ENCODE measurements around the gene ADAMTSL3. TPM values are rescaled to one million over a fixed set of nuclear protein-coding genes. Genes with fewer than 3 reads are reported as not detected.
"Not testable (repeated sequence)": the region's sequence is repeated elsewhere in the genome, so short reads cannot be mapped to it uniquely, and the experiment has no call there.

Gene ADAMTSL3
- total and polyA plus RNA-seq, 2 donors (not counting 1 experiment from before 2014, with no cell fraction given) = 0.01 TPM; not detected in 1

- H3K4me1 ChIP-seq (ENCODE audit: control insufficient read depth in 2 of 2, insufficient read depth in 2 of 2, low read length in 2 of 2) = no peaks in the 10 kb centered on the region
- Mint-ChIP-seq H3K4me3 (no peak overlapping the region), H3K27ac (no peak overlapping the region), H3K27me3 (no peaks in the 10 kb centered on the region), H3K4me1 (no peaks in the 10 kb centered on the region), H3K9me3 (ENCODE audit: insufficient read depth) (no peaks in the 10 kb centered on the region)
- H3K4me3 ChIP-seq (ENCODE audit: control extremely low read depth in 1 of 5, extremely low read depth in 1 of 5, insufficient read depth in 1 of 5, low read depth in 2 of 5, low read length in 4 of 5) = no peak overlapping the region
- no peak overlapping the region for H3K4me2 ChIP-seq (replicated peaks; ENCODE audit: low read depth, low read length, poor library complexity, severe bottlenecking)
- H3K9me3 ChIP-seq (ENCODE audit: control extremely low read depth in 1 of 3, control insufficient read depth in 2 of 3, insufficient read depth in 1 of 3, low read length in 2 of 3) = peaks cover 0 to 8% (median 0%) of the 10 kb centered on the region in 3 donors
- H4K20me1 ChIP-seq (ENCODE audit: control insufficient read depth, insufficient read depth, low read length, poor library complexity, severe bottlenecking) = no peaks in the 10 kb centered on the region
- 82% methylated on average over 4 of the region's 5 CpGs for WGBS (ENCODE audit: insufficient coverage)
- no peak for TF ChIP-seq EZH2 (IDR thresholded peaks at IDR 0.05; ENCODE audit: borderline replicate concordance, insufficient read depth, low read depth, low read length, poor library complexity, severe bottlenecking)
- TF ChIP-seq CTCF (IDR thresholded peaks at IDR 0.05) = no peak
- no peaks in the 10 kb centered on the region for H3K79me2 ChIP-seq (ENCODE audit: control insufficient read depth, insufficient read depth, low read length)
- ATAC-seq (ENCODE audit: low read depth) (no peak), DNase-seq (no peak)
- H2AFZ ChIP-seq (ENCODE audit: insufficient read depth, low read depth, low read length, poor library complexity, severe bottlenecking) = no peak overlapping the region
- intact Hi-C loops (cut with micrococcal nuclease) = no loop called here
- POLR2A ChIA-PET = no interaction called here
- H3K9ac ChIP-seq (ENCODE audit: low read length) = no peak overlapping the region
- CTCF ChIA-PET = no interaction called here
- no peaks in the 10 kb centered on the region for H3K27me3 ChIP-seq (replicated peaks in 1 of 4; ENCODE audit: control extremely low read depth in 1 of 4, control insufficient read depth in 3 of 4, insufficient read depth in 4 of 4, low read length in 3 of 4)
- no peak overlapping the region for H3K27ac ChIP-seq (ENCODE audit: low read length in 2 of 2)
- no peaks in the 10 kb centered on the region for H3K36me3 ChIP-seq (replicated peaks in 1 of 2; ENCODE audit: control extremely low read depth in 1 of 2, control insufficient read depth in 1 of 2, extremely low read depth in 1 of 2, insufficient read depth in 2 of 2, low read length in 1 of 2)
Measured at GRCh38 chr15:83747718-83748110, 93.8 kb downstream of the ADAMTSL3 start.

- Histone ChIP-seq H4K20me1 (ENCODE audit: control insufficient read depth, insufficient read depth, low read length, poor library complexity, severe bottlenecking) (no peaks in the 10 kb centered on the region), H3K79me2 (ENCODE audit: control insufficient read depth, insufficient read depth, low read length) (no peaks in the 10 kb centered on the region), H3K27me3 (replicated peaks in 1 of 4; ENCODE audit: control extremely low read depth in 1 of 4, control insufficient read depth in 3 of 4, insufficient read depth in 4 of 4, low read length in 3 of 4) (no peaks in the 10 kb centered on the region), H3K36me3 (replicated peaks in 1 of 2; ENCODE audit: control extremely low read depth in 1 of 2, control insufficient read depth in 1 of 2, extremely low read depth in 1 of 2, insufficient read depth in 2 of 2, low read length in 1 of 2) (no peaks in the 10 kb centered on the region), H3K9ac (ENCODE audit: low read length) (no peak overlapping the region), H3K4me1 (ENCODE audit: control insufficient read depth in 2 of 2, insufficient read depth in 2 of 2, low read length in 2 of 2) (no peaks in the 10 kb centered on the region), H3K4me3 (ENCODE audit: control extremely low read depth in 1 of 5, extremely low read depth in 1 of 5, insufficient read depth in 1 of 5, low read depth in 2 of 5, low read length in 4 of 5) (no peak overlapping the region), H3K27ac (ENCODE audit: low read length in 2 of 2) (no peak overlapping the region), H2AFZ (ENCODE audit: insufficient read depth, low read depth, low read length, poor library complexity, severe bottlenecking) (no peak overlapping the region), H3K9me3 (ENCODE audit: control extremely low read depth in 1 of 3, control insufficient read depth in 2 of 3, insufficient read depth in 1 of 3, low read length in 2 of 3) (peaks cover 0 to 9% (median 0%) of the 10 kb centered on the region in 3 donors), H3K4me2 (replicated peaks; ENCODE audit: low read depth, low read length, poor library complexity, severe bottlenecking) (no peak overlapping the region)
- ATAC-seq (ENCODE audit: low read depth) (no peak), DNase-seq (no peak)
- WGBS (ENCODE audit: insufficient coverage) = 93% methylated on average over 5 of the region's 6 CpGs
- Mint-ChIP-seq H3K4me3 (no peak overlapping the region), H3K9me3 (ENCODE audit: insufficient read depth) (peaks cover 7% of the 10 kb centered on the region), H3K27ac (no peak overlapping the region), H3K27me3 (no peaks in the 10 kb centered on the region), H3K4me1 (no peaks in the 10 kb centered on the region)
- ChIA-PET POLR2A (no interaction called here), CTCF (no interaction called here)
- TF ChIP-seq EZH2 (IDR thresholded peaks at IDR 0.05; ENCODE audit: borderline replicate concordance, insufficient read depth, low read depth, low read length, poor library complexity, severe bottlenecking) (no peak), CTCF (IDR thresholded peaks at IDR 0.05) (no peak)
- intact Hi-C loops (cut with micrococcal nuclease) = no loop called here
Measured at GRCh38 chr15:83753872-83754493, 100.1 kb downstream of the ADAMTSL3 start.

GRCh38 chr15:83757291-83757690, 103.4 kb downstream of the ADAMTSL3 start:
- intact Hi-C loops (cut with micrococcal nuclease); H3K4me3 ChIP-seq (ENCODE audit: control extremely low read depth in 1 of 5, extremely low read depth in 1 of 5, insufficient read depth in 1 of 5, low read depth in 2 of 5, low read length in 4 of 5); H3K27me3 ChIP-seq (replicated peaks in 1 of 4; ENCODE audit: control extremely low read depth in 1 of 4, control insufficient read depth in 3 of 4, insufficient read depth in 4 of 4, low read length in 3 of 4); POLR2A ChIA-PET; ATAC-seq (ENCODE audit: low read depth); CTCF ChIA-PET; H3K27me3 Mint-ChIP-seq; H3K79me2 ChIP-seq (ENCODE audit: control insufficient read depth, insufficient read depth, low read length); H3K9me3 ChIP-seq (ENCODE audit: control extremely low read depth in 1 of 3, control insufficient read depth in 2 of 3, insufficient read depth in 1 of 3, low read length in 2 of 3); H3K9me3 Mint-ChIP-seq (ENCODE audit: insufficient read depth); H3K36me3 ChIP-seq (replicated peaks in 1 of 2; ENCODE audit: control extremely low read depth in 1 of 2, control insufficient read depth in 1 of 2, extremely low read depth in 1 of 2, insufficient read depth in 2 of 2, low read length in 1 of 2); H3K27ac ChIP-seq (ENCODE audit: low read length in 2 of 2); H3K9ac ChIP-seq (ENCODE audit: low read length); H3K4me3 Mint-ChIP-seq; H3K4me1 ChIP-seq (ENCODE audit: control insufficient read depth in 2 of 2, insufficient read depth in 2 of 2, low read length in 2 of 2); H3K4me1 Mint-ChIP-seq; H3K27ac Mint-ChIP-seq; H2AFZ ChIP-seq (ENCODE audit: insufficient read depth, low read depth, low read length, poor library complexity, severe bottlenecking); H3K4me2 ChIP-seq (replicated peaks; ENCODE audit: low read depth, low read length, poor library complexity, severe bottlenecking); H4K20me1 ChIP-seq (ENCODE audit: control insufficient read depth, insufficient read depth, low read length, poor library complexity, severe bottlenecking); DNase-seq: not testable (repeated sequence)
- 50% methylated on average over 1 of the region's 1 CpG for WGBS (ENCODE audit: insufficient coverage)
